ENCODE results near the gene HRH2.

The HRH2 gene

GRCh38 chr5:175689147-175689991, 31.5 kb downstream of the HRH2 start:
- H3K27ac ChIP-seq (ENCODE audit: low read depth, low read length), result no peak overlapping the region
- no peaks in the 10 kb centered on the region for H3K4me1 ChIP-seq (ENCODE audit: control insufficient read depth, insufficient read depth, low read length)
- H3K9ac ChIP-seq (ENCODE audit: low read length), result no peak overlapping the region

GRCh38 chr5:175690025-175690424, 32.2 kb downstream of the HRH2 start:
- Histone ChIP-seq H3K4me1 (ENCODE audit: control insufficient read depth, insufficient read depth, low read length) (no peaks in the 10 kb centered on the region), H3K27me3 (ENCODE audit: control insufficient read depth, insufficient read depth, low read length) (no peaks in the 10 kb centered on the region)

More at GRCh38 chr5:175689147-175689991, 31.5 kb downstream of the HRH2 start:
- H3K36me3 ChIP-seq (ENCODE audit: control insufficient read depth, insufficient read depth, low read length), result no peaks in the 10 kb centered on the region
- no peak overlapping the region for H3K4me3 ChIP-seq (ENCODE audit: low read length)
- H3K27me3 ChIP-seq (ENCODE audit: control insufficient read depth, insufficient read depth, low read length), result no peaks in the 10 kb centered on the region

GRCh38 chr5:175690586-175690985, 32.7 kb downstream of the HRH2 start:
- Histone ChIP-seq H3K27me3 (ENCODE audit: control insufficient read depth, insufficient read depth, low read length) (no peaks in the 10 kb centered on the region), H3K36me3 (ENCODE audit: control insufficient read depth, insufficient read depth, low read length) (no peaks in the 10 kb centered on the region), H3K27ac (ENCODE audit: low read depth, low read length) (no peak overlapping the region), H3K4me3 (ENCODE audit: low read length) (no peak overlapping the region), H3K9ac (ENCODE audit: low read length) (no peak overlapping the region), H3K4me1 (ENCODE audit: control insufficient read depth, insufficient read depth, low read length) (no peaks in the 10 kb centered on the region)

More at GRCh38 chr5:175690025-175690424, 32.2 kb downstream of the HRH2 start:
- H3K4me3 ChIP-seq (ENCODE audit: low read length), result no peak overlapping the region
- H3K27ac ChIP-seq (ENCODE audit: low read depth, low read length), result no peak overlapping the region
- H3K36me3 ChIP-seq (ENCODE audit: control insufficient read depth, insufficient read depth, low read length), result no peaks in the 10 kb centered on the region
- no peak overlapping the region for H3K9ac ChIP-seq (ENCODE audit: low read length)

- Histone ChIP-seq H3K9ac (ENCODE audit: low read length) (no peak overlapping the region), H3K4me1 (ENCODE audit: control insufficient read depth, insufficient read depth, low read length) (no peaks in the 10 kb centered on the region), H3K4me3 (ENCODE audit: low read length) (no peak overlapping the region), H3K27ac (ENCODE audit: low read depth, low read length) (no peak overlapping the region), H3K27me3 (ENCODE audit: control insufficient read depth, insufficient read depth, low read length) (no peaks in the 10 kb centered on the region), H3K36me3 (ENCODE audit: control insufficient read depth, insufficient read depth, low read length) (no peaks in the 10 kb centered on the region)
Observed at GRCh38 chr5:175691761-175692160, 33.9 kb downstream of the HRH2 start.

- Histone ChIP-seq H3K4me1 (ENCODE audit: control insufficient read depth, insufficient read depth, low read length) (no peaks in the 10 kb centered on the region), H3K27ac (ENCODE audit: low read depth, low read length) (no peak overlapping the region), H3K4me3 (ENCODE audit: low read length) (no peak overlapping the region), H3K27me3 (ENCODE audit: control insufficient read depth, insufficient read depth, low read length) (no peaks in the 10 kb centered on the region), H3K36me3 (ENCODE audit: control insufficient read depth, insufficient read depth, low read length) (no peaks in the 10 kb centered on the region), H3K9ac (ENCODE audit: low read length) (no peak overlapping the region)
Observed at GRCh38 chr5:175692235-175692995, 34.5 kb downstream of the HRH2 start.

GRCh38 chr5:175692996-175693710, 35.3 kb downstream of the HRH2 start:
- no peak overlapping the region for H3K27ac ChIP-seq (ENCODE audit: low read depth, low read length)
- H3K36me3 ChIP-seq (ENCODE audit: control insufficient read depth, insufficient read depth, low read length), result no peaks in the 10 kb centered on the region
- no peak overlapping the region for H3K9ac ChIP-seq (ENCODE audit: low read length)
- no peak overlapping the region for H3K4me3 ChIP-seq (ENCODE audit: low read length)
- no peaks in the 10 kb centered on the region for H3K27me3 ChIP-seq (ENCODE audit: control insufficient read depth, insufficient read depth, low read length)
- H3K4me1 ChIP-seq (ENCODE audit: control insufficient read depth, insufficient read depth, low read length), result no peaks in the 10 kb centered on the region

- Histone ChIP-seq H3K4me3 (ENCODE audit: low read length) (no peak overlapping the region), H3K27me3 (ENCODE audit: control insufficient read depth, insufficient read depth, low read length) (no peaks in the 10 kb centered on the region), H3K9ac (ENCODE audit: low read length) (no peak overlapping the region), H3K4me1 (ENCODE audit: control insufficient read depth, insufficient read depth, low read length) (no peaks in the 10 kb centered on the region), H3K27ac (ENCODE audit: low read depth, low read length) (no peak overlapping the region), H3K36me3 (ENCODE audit: control insufficient read depth, insufficient read depth, low read length) (no peaks in the 10 kb centered on the region)
Observed at GRCh38 chr5:175693741-175694140, 35.9 kb downstream of the HRH2 start.

- no peak overlapping the region for H3K27ac ChIP-seq (ENCODE audit: low read depth, low read length)
- H3K36me3 ChIP-seq (ENCODE audit: control insufficient read depth, insufficient read depth, low read length), result no peaks in the 10 kb centered on the region
- H3K27me3 ChIP-seq (ENCODE audit: control insufficient read depth, insufficient read depth, low read length), result no peaks in the 10 kb centered on the region
- no peak overlapping the region for H3K4me3 ChIP-seq (ENCODE audit: low read length)
- H3K4me1 ChIP-seq (ENCODE audit: control insufficient read depth, insufficient read depth, low read length), result no peaks in the 10 kb centered on the region
- no peak overlapping the region for H3K9ac ChIP-seq (ENCODE audit: low read length)
Observed at GRCh38 chr5:175694371-175695160, 36.7 kb downstream of the HRH2 start.

GRCh38 chr5:175695161-175696126, 37.6 kb downstream of the HRH2 start:
- Histone ChIP-seq H3K9ac (ENCODE audit: low read length) (no peak overlapping the region), H3K36me3 (ENCODE audit: control insufficient read depth, insufficient read depth, low read length) (no peaks in the 10 kb centered on the region), H3K4me1 (ENCODE audit: control insufficient read depth, insufficient read depth, low read length) (no peaks in the 10 kb centered on the region), H3K4me3 (ENCODE audit: low read length) (no peak overlapping the region), H3K27ac (ENCODE audit: low read depth, low read length) (no peak overlapping the region), H3K27me3 (ENCODE audit: control insufficient read depth, insufficient read depth, low read length) (no peaks in the 10 kb centered on the region)

- H3K4me1 ChIP-seq (ENCODE audit: control insufficient read depth, insufficient read depth, low read length), result no peaks in the 10 kb centered on the region
- no peaks in the 10 kb centered on the region for H3K27me3 ChIP-seq (ENCODE audit: control insufficient read depth, insufficient read depth, low read length)
- H3K4me3 ChIP-seq (ENCODE audit: low read length), result no peak overlapping the region
- no peak overlapping the region for H3K27ac ChIP-seq (ENCODE audit: low read depth, low read length)
- no peak overlapping the region for H3K9ac ChIP-seq (ENCODE audit: low read length)
- no peaks in the 10 kb centered on the region for H3K36me3 ChIP-seq (ENCODE audit: control insufficient read depth, insufficient read depth, low read length)
Observed at GRCh38 chr5:175696139-175696854, 38.4 kb downstream of the HRH2 start.

GRCh38 chr5:175696855-175697198, 39.0 kb downstream of the HRH2 start:
- no peak overlapping the region for H3K27ac ChIP-seq (ENCODE audit: low read depth, low read length)
- no peaks in the 10 kb centered on the region for H3K4me1 ChIP-seq (ENCODE audit: control insufficient read depth, insufficient read depth, low read length)
- no peaks in the 10 kb centered on the region for H3K27me3 ChIP-seq (ENCODE audit: control insufficient read depth, insufficient read depth, low read length)
- no peak overlapping the region for H3K4me3 ChIP-seq (ENCODE audit: low read length)
- no peak overlapping the region for H3K9ac ChIP-seq (ENCODE audit: low read length)
- no peaks in the 10 kb centered on the region for H3K36me3 ChIP-seq (ENCODE audit: control insufficient read depth, insufficient read depth, low read length)

Data from rectal smooth muscle tissue (tissue), 1 donor.